NCI-H2196 treated with DMSO at 0.1 percent for 48 hours (cell line): ENCODE measurements around the gene MBOAT2.

Experiments
- DNase-seq: peaks from one replicate; lab custom pipeline; 2025; ENCODE audit not compliant: unreplicated experiment; lab: John Stamatoyannopoulos, UW

MBOAT2 gene

DNA sequence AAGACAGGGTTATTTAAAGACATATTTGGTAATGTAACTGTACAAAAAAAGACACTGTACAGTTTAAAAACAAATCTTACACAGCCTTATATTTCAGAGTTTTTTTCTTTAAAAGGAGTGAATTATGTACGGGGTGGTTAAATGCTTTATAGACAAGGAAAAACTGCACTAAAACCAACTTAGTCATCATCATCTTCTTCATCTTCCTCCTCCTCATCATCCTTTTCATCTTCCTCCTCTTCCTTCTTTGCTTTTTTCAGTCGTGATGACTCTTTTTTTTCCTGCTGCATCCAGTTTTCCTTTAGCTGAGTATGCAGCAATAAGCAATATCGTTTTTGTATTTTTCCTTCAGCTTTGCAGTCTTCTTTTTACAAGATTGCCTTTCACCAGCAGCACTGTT is 14.6 kb upstream of the MBOAT2 start:
- no peak for DNase-seq

DNA sequence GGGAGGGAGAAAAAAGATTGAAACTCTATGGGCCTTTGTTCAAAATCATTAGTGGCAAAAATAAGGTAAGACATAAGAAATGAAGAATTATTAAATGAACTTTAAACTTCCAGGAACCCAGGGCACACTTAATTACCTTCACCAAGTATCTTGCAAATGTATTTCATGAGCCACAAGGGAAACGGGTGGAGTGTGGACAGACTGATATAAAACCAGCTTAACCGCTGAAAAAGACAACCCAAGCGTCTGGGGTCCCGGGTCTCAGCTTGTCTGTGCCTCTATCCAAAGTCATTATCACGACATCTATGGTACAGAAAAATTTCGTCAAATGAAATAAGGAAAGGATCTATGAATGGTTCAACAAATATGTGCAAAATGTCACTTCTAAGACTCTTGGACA is 13.9 kb upstream of the MBOAT2 start:
- DNase-seq = no peak

DNA sequence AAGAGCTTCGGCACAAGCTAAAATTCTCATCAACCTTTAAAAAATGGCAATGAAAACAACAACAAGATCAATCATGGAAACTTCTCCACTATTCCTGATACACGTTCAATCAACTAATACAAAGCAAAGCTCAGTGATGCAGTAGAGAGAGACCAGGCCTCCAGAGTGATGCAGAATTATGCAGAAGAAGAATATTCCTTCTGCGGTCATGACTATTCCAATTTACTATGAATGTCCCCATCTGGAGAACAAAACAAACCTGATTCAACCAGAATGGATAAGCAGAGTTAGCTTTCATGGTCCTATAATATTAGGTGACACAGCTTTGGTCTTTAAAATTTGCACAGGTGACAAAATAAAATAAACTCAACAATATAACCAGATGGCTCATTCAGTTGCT is 12.5 kb upstream of the MBOAT2 start:
- DNase-seq = no peak

DNA sequence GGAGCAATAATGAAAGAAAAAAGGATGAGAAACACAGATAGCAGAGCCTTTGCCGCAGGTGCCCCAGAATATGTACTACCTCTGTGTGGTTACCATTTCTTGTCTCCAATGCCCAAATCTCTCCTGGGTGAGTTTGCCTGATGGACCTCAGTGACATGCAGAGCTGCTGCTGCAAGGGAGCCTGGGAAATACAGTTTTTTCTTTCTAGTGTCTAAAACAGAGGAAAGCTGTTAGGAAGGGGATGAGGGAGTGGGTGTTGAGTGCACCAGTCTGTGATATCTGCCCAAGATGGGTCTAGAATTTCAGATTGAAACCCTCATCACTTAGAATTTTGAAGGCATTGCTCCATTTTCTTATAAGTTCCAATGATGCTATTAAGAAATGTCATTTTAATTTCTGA is 9.9 kb upstream of the MBOAT2 start:
- DNase-seq = no peak

DNA sequence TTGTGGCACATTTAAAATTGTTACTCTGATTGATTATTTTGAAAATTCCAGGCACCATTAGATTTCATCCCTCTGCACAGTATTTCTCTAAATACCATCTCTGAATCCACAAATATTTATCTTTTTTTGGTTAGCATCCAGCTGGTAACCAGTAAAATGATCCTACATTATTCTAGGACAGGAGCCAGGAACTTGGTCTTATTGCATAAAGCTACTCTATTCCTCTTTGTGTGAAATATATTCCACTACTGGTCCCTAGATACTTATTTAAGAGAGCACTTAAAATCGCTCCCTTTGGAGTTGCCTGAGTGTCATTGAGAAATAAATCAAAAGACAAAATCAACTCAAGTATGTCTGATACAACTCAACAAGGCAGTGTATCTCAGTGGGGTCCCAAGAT is 7.4 kb upstream of the MBOAT2 start:
- DNase-seq = no peak

DNA sequence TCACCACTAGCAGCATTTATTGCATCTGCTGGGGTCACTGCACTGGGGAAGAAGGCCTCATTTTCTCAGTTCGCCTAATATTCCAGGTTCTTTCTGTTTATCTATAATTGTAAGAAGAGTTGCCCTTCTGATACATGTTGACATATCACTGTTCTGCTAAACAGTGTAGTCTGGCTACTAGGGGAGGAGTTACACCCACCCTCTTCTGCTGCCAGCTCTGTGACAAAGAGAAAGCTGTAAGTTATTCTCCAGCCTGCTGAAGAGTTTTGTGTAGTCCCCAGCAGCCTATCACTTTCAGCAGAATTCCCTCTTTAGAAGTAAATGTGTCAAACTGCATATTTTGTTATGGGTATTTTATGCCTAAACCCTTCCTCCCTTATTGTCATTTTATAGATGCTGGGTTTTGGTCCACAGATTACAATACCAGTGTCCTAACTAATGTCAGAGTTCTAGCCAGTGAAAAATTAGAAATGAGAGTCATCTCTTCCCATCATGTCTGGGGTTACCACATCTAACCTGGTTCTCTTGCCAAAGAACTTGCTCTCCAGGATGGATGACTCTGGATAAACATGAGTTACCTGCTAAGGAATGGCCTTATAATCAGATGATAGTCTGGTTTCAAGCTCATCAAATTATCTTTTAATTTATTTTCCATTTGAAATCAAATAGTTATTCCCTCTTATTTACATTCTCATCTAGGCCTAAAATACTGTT is 5.6 kb upstream of the MBOAT2 start:
- DNase-seq = no peak

DNA sequence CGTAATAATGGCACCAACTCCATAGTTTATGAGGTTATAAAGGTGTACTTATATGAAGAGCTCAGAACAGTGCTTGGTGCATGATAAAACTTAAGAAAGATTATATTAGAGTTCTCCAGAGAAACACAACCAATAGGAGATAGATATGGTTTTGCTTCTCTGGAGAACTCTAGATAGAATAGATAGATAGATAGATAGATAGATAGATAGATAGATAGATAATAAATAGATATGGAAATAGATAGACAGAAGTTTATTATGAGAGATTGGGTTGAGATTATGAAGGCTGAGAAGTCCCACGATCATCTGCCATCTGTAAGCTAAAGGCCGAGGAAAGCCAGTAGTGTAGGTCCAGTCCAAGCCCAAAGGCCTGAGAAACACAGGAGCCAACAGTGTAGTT is 2.9 kb upstream of the MBOAT2 start:
- DNase-seq = no peak

DNA sequence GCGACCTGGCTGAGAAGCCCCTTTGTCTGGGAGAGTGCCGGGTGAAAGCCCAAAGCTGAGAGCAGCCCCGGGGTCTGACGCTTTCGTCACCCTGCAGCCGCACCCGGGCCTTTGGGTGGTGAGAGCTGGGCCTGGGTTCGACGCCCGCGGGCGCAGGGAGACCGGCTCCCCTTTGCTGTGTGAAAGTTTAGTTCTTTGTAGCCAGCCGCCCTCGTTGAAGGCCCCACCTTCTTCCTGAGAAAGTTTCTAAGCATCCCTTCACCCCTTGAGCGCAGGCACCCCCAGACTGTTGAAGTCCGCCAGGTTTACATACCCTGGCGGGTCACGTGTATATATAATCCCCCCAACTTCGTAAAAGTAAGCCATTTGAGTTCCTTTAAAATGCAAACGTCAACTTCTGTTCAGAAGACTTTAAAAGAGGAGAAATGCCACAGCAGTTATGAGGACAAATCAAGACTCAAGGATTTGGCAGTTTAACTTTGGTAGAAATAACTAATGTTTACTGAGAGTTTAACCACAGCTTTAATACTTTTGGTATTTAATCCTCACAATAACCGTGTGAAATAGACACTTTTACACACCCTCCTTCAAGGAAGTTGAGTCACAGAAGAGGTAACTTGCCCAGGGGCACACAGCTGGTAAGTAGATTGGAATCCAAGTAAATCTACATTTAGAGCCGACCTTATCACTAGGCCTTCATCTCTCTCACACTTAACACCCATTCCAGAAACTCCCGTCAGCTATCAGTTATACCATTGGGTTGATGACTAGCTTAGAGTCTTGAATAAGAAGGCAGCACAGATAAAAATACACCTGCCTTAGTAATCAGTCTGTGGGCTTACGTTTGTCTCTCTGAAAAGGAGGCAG is 1.1 kb upstream of the MBOAT2 start:
- no peak for DNase-seq

DNA sequence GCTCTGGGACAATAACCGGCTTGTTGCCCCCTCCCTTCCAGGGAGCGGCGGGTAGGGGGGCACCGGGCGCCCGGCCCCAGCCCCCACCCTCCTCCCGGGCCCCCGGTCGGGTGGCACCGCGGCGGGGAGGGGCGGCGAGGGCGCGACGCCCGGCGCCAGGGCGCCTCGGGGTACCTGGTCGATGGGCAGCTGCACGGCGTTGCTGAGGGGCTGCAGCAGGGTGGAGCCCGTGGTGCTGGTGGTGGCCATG is 193 bp downstream of the MBOAT2 start:
- DNase-seq = no peak

DNA sequence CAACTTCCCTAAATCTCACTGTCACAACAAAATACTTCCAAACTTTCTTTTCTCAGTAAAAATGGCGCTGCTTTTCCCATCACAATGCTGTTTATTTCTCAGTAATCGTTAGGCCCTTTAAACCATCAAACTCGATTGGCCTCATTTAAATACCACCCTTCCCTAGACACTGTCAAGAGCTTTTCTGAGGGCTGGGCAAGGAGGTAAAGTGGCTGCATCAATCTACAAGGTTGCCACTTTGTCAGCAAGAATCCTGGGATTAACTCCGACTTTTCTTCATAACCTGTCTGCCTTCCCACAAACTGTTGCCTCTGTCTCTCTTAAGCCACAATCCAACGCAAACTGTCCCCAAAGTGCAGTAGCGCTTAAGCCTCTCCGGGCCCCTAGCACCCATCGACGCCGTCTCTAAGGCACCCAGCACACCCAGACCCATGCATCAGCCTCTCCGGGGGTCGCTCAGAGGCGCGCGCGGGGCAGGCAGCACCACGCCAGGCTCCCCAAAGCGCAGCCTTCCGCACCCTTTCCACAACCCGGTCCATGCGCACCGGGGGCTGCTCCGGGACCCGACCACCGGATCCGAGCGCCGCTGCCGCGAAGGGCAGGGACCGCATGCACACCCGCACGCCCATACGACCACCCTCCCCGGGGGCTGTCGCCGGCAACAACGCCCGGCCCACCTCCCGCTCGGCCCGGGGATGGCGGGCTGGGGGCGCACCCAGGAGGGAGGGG is 683 bp downstream of the MBOAT2 start:
- DNase-seq = no peak

DNA sequence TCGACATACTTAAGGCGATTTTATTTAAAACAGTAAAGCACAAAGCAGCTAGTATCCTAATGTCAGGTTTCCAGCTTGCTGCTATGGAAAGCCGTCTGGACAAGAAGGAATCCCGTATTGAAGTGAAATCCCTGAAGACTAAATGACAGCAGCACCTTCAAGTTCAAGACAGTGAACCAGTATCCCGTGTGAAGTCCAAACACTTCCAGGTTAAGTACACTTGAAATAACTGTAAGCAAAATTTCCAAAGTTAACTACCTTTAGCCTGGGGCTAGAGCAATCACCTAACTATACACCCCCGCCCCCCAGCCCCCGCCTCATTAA is 1.2 kb downstream of the MBOAT2 start:
- DNase-seq = no peak

DNA sequence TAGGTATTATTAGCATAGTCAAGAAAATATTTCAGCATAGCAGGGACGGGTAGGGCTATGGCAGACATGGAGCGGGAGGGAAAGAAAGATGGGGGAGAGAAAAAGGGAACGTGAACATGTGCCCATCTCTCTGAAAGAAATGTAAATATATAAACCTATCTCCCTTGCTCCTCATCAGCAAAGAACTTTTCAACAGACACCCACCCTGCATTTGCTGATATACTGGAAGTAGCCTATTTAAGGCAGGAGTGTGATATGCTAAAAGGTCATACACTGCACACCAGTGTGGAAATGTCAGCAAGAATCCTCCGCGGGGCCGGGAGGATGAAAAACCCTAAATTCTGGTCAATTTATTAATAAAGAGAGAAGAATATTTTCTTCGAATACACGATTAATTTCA is 1.7 kb downstream of the MBOAT2 start:
- DNase-seq = no peak

DNA sequence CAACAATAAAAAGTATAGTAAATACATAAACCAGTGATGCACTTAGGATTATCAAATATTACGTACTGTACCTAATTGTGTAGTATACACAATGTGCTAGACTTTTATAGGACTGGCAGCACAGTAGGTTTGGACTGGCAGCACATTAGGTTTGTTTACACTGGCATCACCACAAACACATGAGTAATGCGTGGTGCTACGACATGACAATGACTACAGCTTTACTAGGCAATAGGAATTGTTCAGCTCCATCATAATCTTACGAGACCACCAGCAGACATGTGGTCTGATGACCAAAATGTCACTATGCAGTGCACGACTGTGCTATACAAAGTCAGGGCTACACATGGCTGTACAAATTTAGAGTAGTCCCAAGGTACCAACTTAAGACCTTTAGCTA is 2.3 kb downstream of the MBOAT2 start:
- no peak for DNase-seq

DNA sequence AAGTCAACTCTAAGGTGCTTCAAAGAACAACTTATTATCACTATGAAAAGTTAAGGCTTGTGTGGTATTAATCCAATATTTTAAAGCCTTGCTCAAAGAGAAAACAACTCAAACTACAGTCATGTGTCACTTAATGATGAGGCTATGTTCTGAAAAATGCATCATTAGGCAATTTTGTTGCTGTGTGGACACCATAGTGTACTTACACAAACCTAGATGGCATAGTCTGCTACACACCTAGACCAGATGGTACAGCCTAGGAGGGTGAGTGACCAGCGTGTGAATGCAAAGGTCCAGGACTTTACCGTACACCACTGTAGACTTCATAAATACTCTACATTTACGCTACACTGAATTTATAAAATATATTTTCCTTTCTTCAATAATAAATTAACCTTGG is 3.0 kb downstream of the MBOAT2 start:
- DNase-seq = no peak

DNA sequence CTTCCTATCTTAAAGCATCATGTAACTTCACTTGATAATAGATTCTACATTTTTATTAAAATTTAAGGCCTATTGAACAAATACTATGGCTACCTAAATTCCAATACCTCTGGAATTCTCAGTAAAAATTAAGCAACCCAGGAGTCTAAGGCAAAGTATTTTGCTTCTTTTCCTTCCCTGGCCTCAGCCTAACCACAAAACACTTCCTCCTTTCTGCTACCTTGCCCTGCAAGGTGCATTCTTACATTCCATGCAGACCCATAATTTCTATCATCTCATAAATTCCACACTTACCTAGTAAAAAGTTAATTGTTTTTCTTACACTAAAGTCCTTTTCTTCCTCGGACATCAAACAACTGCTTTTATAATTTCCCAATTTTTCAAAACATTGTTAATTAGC is 3.7 kb downstream of the MBOAT2 start:
- DNase-seq = no peak

DNA sequence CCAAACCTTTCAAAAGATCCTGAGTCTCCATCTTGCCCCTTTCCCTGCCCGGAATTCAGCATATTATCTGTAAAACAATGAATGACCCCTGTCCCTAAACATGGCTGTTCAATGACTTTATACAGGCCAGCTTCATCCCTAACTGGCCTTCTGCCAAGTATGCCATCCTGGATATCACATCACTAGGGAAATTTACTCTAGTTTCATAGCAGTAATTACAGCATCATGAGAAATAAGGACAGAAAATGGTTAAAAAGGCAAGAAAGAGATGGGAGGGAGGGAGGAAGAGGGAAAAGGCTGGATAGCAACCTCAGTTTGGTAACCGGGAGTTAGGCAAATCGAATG is 4.4 kb downstream of the MBOAT2 start:
- DNase-seq = no peak

DNA sequence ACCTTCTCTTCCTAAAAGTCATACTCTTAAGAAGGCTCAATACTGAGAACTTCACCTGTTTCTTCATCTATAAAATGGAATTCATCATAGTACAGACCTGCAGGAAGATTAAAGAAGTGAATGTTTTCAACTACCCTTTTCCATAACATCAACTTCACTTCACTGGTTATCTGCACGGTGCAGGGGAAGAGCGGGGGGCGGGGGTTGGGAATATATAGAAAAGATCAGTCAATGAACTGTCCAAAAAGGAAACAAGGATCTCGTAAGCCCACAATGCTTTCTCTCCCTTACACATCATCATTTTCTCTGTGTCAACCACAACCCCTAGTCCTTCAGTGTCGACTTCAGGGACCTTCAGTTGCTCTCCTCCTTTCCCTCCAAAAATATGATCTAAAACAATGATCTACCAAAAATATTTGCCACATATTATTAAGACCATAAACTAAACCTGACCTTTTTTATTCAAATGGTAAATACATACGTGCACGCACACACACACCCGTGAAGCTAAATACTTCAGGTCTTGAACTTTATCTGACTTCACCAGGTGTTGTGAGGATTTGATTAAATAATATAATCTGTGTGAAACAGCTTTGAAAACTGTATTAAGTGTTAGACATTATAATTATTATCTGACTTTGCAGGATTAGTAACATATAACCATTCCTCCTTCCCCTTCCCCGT is 4.9 kb downstream of the MBOAT2 start:
- DNase-seq = no peak

DNA sequence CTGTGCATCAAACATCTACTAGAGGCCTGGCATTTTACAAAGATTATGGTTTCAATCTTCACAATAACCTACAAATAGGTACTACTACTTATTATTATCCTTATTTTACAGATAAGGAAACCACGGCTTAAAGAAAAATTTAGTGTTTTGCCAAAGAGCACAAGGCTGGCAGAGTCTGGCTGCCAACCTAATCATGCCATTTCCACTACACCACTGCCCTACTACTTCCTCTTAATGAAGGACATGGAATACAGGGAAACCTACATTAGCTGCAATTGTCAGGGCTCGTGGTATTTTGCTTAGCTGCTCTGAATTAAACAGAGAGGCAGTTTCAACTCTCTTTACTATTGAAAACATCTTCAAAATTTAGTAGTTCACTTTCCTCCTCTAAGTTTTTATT is 5.9 kb downstream of the MBOAT2 start:
- DNase-seq = no peak

DNA sequence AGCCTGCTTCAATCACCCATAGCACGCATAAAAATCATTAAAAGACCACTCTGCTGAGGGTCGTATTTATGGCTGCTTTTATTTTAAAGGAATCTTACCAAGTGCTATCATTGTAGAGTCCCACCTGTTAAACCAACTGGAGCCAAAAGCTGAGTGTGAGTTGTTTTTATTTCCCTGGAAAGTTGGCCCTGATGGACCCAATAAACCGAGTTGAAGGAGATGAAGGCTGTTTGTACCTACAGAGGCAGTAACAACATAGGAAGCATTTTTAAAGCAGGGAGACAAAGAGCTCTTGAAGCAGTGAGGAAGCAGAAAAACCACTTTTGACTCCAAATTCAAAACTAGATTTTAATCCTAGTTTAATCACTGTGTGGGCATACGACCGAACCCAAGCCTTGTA is 6.4 kb downstream of the MBOAT2 start:
- DNase-seq = no peak

DNA sequence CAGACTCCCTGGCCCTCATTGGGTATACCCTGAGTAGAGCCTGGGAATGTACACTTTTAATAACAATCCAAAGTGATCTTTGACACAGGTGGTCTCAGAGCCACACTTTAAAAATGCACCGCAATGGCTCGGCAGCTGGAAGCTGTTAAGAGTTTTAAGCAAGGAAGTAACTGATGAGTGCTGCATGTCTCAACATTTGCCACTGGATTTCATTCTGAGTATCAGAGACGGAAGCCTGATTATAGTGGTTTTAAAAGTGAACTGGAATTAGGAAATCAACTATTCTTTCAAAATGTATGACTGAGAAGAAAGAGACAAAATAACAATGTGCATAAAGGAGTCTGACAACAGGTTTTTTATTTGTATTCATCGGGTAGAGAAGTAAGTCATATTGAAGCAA is 7.5 kb downstream of the MBOAT2 start:
- no peak for DNase-seq

DNA sequence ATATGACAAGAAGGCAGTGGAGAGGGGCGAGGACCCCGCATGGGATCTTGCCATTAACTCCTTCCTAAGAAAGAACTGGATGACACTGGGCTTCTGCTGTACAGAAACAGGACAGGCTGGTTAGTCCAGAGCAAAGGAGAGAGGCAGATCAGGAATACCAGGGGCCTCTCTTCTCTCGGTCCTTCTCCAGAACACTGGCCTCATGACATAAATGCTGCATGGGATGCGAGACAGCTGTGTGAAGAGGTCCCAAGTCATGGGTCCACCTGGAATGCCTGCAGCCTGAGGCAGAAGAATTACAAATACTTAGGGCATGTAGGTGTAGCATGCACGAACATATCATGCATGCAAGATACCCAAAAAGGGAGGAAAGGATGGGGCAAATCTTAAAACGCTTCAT is 9.1 kb downstream of the MBOAT2 start:
- no peak for DNase-seq

DNA sequence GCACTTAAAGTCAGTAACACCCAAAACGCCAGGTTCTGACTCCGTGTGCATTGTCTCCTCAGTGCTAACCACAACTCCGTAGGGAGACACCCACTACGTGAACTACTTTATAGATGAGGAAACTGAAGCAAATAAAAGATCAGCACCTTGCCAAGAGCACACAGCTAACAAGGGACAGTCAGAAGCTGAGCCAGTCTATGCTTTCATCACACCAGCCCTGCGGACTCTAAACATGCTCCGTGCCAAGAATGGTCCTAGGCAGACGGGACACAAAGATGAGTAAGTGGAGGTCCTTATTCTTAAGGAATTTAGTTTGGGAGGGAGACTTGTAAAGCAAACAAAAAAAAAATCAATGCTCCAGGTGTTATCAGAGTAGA is 9.6 kb downstream of the MBOAT2 start:
- DNase-seq = no peak
